GM19452 (cell line): Measurements from ENCODE around the gene TPRX2.
"Not testable (repeated sequence)": the region's sequence is repeated elsewhere in the genome, so short reads cannot be mapped to it uniquely, and the experiment has no call there.

Experiments used
- ATAC-seq: cut with Tn5 transposase; IDR thresholded peaks from one replicate; pipeline ENCODE4 v1.9.1; 2021; ENCODE audit not compliant: unreplicated experiment

Gene TPRX2, protein sequence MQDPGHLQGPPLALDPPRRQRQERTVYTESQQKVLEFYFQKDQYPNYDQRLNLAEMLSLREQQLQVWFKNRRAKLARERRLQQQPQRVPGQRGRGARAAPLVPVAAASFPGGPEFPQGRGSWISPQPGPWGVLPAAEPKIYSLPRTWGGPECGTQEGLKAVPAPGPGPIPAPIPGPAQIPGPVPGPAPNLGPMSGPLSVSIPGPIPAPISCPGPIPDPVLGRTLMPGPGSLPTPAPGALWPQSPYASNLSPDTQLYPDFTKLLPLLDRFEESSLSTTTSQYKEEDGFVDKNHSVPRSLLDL

GRCh38 chr19:47858646-47859285 is at the start of gene TPRX2:
Gene TPRX2 (plus strand): TSS chr19:47859235. CDS start chr19:47859247, 12 bp downstream.
- ATAC-seq: not testable (repeated sequence)

DNA sequence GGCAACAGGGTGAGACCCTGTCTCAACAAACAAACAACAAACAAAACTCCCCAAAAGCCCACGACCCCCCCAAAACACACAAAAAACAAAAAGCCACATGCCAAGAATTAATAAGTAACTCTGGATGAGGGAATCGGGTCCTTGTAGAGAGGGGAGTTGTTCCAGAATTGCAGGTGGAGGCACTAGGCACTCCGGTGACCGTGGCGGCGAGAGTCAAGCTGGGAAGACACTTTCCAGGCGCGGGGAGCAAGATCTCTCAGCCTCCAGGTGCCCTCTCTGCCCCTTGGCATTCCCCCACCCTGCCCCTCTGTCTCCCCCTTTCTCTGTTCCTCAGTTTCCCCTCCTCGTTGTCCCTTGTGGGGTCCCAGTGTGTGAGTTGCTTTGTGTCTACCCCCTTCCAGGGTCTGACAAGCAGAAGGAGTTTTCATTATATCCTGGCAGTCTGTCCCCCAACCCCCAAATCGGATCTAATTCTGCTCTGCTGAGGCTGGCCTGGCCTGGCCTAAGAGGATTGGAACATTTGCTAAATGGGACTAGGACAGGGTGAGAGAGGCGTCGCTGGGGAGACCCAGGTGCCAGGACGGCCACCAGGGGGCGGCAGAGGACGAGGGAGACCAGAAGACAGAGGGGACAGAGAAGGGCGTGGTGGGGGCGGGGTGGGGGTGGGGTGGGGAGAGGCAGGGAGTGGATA is 45.6 kb upstream of the TPRX2 start:
- ATAC-seq: no peak

DNA sequence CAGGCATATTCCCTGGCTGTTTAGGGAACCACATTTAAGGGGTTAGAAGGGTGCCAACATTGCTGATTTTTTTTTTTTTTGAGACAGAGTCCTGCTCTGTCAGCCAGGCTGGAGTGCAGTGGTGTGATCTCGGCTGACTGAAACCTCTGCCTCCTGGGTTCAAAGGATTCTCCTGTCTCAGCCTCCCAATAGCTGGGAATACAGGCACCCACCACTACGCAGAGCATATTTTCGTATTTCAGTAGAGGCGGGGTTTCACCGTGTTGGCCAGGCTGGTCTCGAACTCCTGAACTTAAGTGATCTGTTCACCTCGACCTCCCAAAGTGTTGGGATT is 45.1 kb upstream of the TPRX2 start:
- no peak for ATAC-seq

DNA sequence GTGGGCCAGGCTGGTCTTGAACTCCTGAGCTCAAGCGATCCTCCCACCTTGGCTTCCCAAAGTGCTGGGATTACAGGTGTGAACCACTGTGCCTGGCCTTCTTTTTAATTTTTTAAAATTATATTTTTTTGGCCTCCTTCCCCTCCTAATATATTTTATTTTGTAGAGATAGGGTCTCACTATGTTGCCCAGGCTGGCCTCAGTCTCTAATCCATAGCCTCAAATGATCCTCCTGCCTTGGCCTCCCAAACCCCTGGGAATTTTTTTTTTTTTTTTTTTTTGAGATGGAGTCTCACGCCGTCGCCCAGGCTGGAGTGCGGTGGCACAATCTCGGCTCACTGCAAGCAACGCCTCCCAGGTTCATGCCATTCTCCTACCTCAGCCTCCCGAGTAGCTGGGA is 42.8 kb upstream of the TPRX2 start:
- not testable (repeated sequence) for ATAC-seq

DNA sequence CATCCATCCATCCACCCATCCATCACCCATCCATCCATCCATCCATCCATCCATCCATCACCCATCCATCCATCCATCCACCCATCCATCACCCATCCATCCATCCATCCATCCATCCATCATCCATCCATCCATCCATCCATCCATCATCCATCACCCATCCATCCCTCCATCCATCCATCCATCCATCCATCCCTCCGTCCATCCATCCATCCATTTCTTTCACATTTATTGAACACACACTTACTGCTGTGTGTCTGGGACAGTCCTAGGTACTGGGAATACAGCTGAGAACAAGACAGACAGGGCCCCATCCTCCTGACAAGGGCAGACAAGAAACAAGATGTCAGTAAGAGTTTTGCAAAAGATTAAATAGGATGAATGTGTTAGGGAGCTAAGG is 40.8 kb upstream of the TPRX2 start:
- ATAC-seq: not testable (repeated sequence)

DNA sequence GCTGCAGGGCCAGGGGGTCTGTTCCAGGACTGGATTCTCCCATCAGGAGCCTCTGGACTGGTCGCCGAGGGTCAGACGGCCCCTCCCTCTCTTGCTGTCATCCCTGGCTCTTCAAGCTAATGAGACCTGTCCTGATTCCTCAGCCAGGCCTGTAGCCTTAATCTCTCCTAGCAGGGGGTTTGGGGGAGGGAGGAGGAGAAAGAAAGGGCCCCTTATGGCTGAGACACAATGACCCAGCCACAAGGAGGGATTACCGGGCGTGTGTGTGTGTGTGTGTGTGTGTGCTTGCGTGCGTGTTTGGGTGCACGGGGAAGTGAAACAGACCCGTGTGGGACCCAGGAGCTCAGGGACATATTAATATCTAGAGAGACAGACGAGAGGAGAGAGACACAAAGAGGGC is 39.2 kb upstream of the TPRX2 start:
- no peak for ATAC-seq

- ATAC-seq: no peak
Measured at GRCh38 chr19:47820410-47820809, 38.6 kb upstream of the TPRX2 start.

DNA sequence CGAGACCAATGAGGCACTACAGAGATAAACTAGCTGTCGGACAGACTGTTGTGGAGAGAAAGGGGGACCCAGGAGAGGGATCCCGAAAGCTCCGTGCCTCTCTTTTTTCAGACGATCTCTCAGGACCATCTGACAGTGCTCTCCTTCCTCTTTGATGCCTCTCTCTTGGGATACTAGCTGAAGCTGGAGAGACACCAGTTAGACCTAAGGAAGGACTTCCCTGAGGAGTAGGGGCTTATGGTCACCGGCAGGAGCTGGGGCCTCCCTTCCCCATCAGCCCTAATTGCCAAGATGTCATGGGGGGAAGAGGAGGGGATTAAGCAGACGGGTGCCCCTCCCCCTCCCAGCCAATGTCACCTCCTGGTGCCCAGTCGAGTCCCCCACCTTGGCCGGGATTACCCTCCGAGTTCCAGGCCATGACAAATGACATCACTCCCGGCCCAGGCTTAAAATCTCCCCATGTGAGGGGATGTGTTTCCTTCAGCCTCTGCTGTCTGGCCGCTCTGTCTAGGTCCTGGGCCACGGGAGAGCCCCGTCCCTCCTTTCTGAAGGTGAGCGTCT is 37.5 kb upstream of the TPRX2 start, which contains the start of gene CRX:
CRX (plus strand) TSS at position 478 of the 561 bp plus-strand sequence. CDS start 12,507 bp downstream, outside the sequence.
- ATAC-seq: no peak

GRCh38 chr19:47824396-47824795 is 34.6 kb upstream of the TPRX2 start:
- no peak for ATAC-seq

DNA sequence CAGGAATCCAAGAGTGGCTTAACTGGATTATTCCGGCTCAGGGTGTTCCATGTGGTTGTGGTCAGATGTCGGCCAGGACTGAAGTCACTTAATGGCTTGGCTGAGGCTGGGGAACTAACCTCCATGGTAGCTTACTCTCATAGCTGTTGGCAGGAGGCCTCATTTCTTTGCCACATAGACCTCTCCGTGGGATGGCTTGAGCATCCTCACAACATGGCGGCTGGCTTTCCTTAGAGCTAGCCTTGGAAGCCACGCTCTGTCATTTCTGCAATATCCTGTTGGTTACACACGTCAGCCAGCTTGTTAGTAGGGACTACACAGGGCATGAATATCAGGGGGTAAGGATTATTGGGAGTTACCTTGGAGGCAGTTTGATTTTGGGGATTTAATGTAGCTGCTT is 32.2 kb upstream of the TPRX2 start:
- no peak for ATAC-seq

GRCh38 chr19:47832723-47833122 is 26.3 kb upstream of the TPRX2 start:
- ATAC-seq: no peak

- ATAC-seq: no peak
Measured at GRCh38 chr19:47836038-47836437, 23.0 kb upstream of the TPRX2 start.

GRCh38 chr19:47839411-47839810 is 19.6 kb upstream of the TPRX2 start:
- ATAC-seq: no peak

GRCh38 chr19:47839913-47840312 is 19.1 kb upstream of the TPRX2 start:
- ATAC-seq: no peak

DNA sequence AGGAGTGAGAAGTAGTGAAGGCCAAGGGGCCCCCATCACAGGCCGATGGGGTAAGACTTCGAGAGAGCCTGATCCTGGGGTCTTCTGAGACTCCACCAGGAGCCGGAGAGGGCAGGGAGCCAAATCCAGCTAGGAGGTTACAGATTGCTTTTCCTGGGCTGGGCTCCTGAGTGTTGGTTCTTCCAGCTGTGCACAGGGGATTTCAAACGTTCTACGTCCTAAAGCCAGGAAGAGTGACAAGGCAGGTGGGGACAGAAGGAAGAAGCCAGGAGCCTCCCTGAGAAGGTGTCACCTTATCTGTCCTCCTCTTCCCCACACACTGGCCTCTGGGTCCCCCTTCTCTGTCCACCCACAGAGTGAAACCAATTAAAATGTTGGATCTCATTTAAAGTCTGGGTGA is 16.1 kb upstream of the TPRX2 start:
- no peak for ATAC-seq

- ATAC-seq: no peak
Measured at GRCh38 chr19:47848425-47848822, 10.6 kb upstream of the TPRX2 start.

GRCh38 chr19:47848823-47849473 is 10.1 kb upstream of the TPRX2 start:
- no peak for ATAC-seq

- ATAC-seq: no peak
Measured at GRCh38 chr19:47853003-47853402, 6.0 kb upstream of the TPRX2 start.

GRCh38 chr19:47854459-47854858 is 4.6 kb upstream of the TPRX2 start:
- no peak for ATAC-seq

DNA sequence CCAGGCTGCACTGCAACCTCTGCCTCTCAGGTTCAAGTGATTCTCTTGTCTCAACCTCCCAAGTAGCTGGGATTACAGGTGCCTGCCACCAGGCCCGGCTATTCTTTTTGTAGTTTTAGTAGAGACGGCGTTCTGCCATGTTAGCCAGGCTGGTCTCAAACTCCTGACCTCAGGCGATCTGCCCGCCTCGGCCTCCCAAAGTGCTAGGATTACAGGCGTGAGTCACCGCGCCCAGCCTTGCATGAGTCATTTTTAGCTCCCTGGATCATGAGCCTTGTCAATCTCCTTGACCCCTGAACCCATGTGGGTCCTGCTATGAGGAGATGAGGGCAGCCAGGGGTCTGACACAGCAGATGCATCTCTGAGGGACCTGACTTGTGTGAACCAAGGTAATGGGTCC is 804 bp upstream of the TPRX2 start:
- not testable (repeated sequence) for ATAC-seq

DNA sequence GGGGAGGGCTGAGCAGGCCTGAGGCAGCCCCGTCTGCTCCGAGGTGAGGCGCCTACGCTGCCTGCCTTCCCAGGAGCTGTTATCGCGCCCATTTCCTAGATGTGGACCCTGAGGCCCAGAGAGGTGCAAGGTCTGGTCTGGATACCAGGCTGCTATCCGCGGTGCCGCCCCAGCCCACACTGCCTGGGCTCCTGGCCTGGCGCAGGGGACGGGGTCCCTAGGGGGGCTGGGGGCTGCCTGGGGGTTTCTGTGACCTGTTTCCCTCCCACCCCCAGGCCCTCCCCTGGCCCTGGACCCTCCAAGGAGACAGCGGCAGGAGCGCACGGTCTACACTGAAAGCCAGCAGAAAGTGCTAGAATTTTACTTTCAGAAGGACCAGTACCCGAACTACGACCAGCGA is 803 bp downstream of the TPRX2 start:
- not testable (repeated sequence) for ATAC-seq
